Endometrial microvascular endothelial cells (primary cell): ENCODE data around the gene TSPAN5. TPM values are rescaled to one million over a fixed set of nuclear protein-coding genes. Genes with fewer than 3 reads are reported as not detected.

ENCODE experiments used
- in situ Hi-C: cut with HindIII; loops from 2 replicates; pipeline ENCODE4 v1.10.0; 2017; ENCODE audit warnings: low sequenced_read_pairs, low pct_unique_long_range_greater_than_20kb; ENCODE audit errors: inconsistent ontology term
- total RNA-seq: library from RNA; depleted of rRNA; stranded (reverse); fragments of >200 nt; gene quantifications from one replicate; pipeline ENCODE4 v1.2.3, GENCODE V29; 2015; ENCODE audit errors: inconsistent ontology term

Gene TSPAN5
- total RNA-seq, 1 donor from 2014 or later, result 40.5 TPM

- in situ Hi-C loops, result no loop called here
Measured at GRCh38 chr4:98609934-98610333, 48.5 kb downstream of the TSPAN5 start.

GRCh38 chr4:98608356-98608755 is 50.1 kb downstream of the TSPAN5 start:
- in situ Hi-C loops, result no loop called here

- in situ Hi-C loops, result no loop called here
Measured at GRCh38 chr4:98606894-98607293, 51.5 kb downstream of the TSPAN5 start.

GRCh38 chr4:98605216-98605615 is 53.2 kb downstream of the TSPAN5 start:
- in situ Hi-C loops, result no loop called here

GRCh38 chr4:98604723-98605122 is 53.7 kb downstream of the TSPAN5 start:
- in situ Hi-C loops, result no loop called here

- in situ Hi-C loops, result no loop called here
Measured at GRCh38 chr4:98603683-98604521, 54.5 kb downstream of the TSPAN5 start.

- in situ Hi-C loops, result no loop called here
Measured at GRCh38 chr4:98602270-98602669, 56.1 kb downstream of the TSPAN5 start.

GRCh38 chr4:98601708-98602107 is 56.7 kb downstream of the TSPAN5 start:
- in situ Hi-C loops, result no loop called here

- in situ Hi-C loops, result no loop called here
Measured at GRCh38 chr4:98599617-98600205, 58.7 kb downstream of the TSPAN5 start.

- in situ Hi-C loops, result no loop called here
Measured at GRCh38 chr4:98586962-98587354, 71.5 kb downstream of the TSPAN5 start.

GRCh38 chr4:98586291-98586961 is 72.0 kb downstream of the TSPAN5 start:
- in situ Hi-C loops, result no loop called here

GRCh38 chr4:98585596-98585995 is 72.8 kb downstream of the TSPAN5 start:
- in situ Hi-C loops, result no loop called here

GRCh38 chr4:98584265-98584664 is 74.1 kb downstream of the TSPAN5 start:
- in situ Hi-C loops, result no loop called here

GRCh38 chr4:98583265-98583664 is 75.1 kb downstream of the TSPAN5 start:
- in situ Hi-C loops, result no loop called here

- in situ Hi-C loops, result no loop called here
Measured at GRCh38 chr4:98581126-98581525, 77.3 kb downstream of the TSPAN5 start.

GRCh38 chr4:98577956-98578355 is 80.5 kb downstream of the TSPAN5 start:
- in situ Hi-C loops, result no loop called here

- in situ Hi-C loops, result no loop called here
Measured at GRCh38 chr4:98574816-98575215, 83.6 kb downstream of the TSPAN5 start.

GRCh38 chr4:98573791-98574190 is 84.6 kb downstream of the TSPAN5 start:
- in situ Hi-C loops, result no loop called here

- in situ Hi-C loops, result no loop called here
Measured at GRCh38 chr4:98572697-98573096, 85.7 kb downstream of the TSPAN5 start.

- in situ Hi-C loops, result no loop called here
Measured at GRCh38 chr4:98571161-98571786, 87.1 kb downstream of the TSPAN5 start.
